Neural cell (in vitro differentiated cells): Measurements from ENCODE around the gene XIRP1. TPM values are rescaled to one million over a fixed set of nuclear protein-coding genes. Genes with fewer than 3 reads are reported as not detected.
A peak's percentile ranks its signal among the peaks of the same experiment; 100 is the strongest.

Experiments
- H2AFZ ChIP-seq: fragments of 200-600, 300-800 bp; sonication (generic), shearing (Covaris generic); 2 replicates; pipeline ENCODE4 v1.6.0; 2014; ENCODE audit warnings: low read depth, mild to moderate bottlenecking, antibody characterized with exemption, low read length, moderate library complexity
- H3F3A ChIP-seq: fragments of 200-600 bp; shearing (Covaris generic); 2 replicates; pipeline ENCODE4 v1.6.1; 2016; ENCODE audit warnings: mild to moderate bottlenecking, moderate library complexity, mixed read lengths, antibody characterized with exemption, low read length; ENCODE audit not compliant: insufficient read depth, poor library complexity, severe bottlenecking
- H3K27ac ChIP-seq: fragments of 200-600, 300-800 bp; sonication (generic), shearing (Covaris generic); 2 replicates; pipeline ENCODE4 v1.5.1; 2014; ENCODE audit warnings: mild to moderate bottlenecking, low read length, moderate library complexity
- H3K27me3 ChIP-seq: fragments of 300-800, 200-600 bp; sonication (generic), shearing (Covaris generic); 2 replicates; pipeline ENCODE4 v1.6.0; 2014; ENCODE audit warnings: mild to moderate bottlenecking, low read depth, low read length, moderate library complexity; ENCODE audit not compliant: insufficient read depth
- H3K36me3 ChIP-seq: fragments of 300-800, 200-600 bp; sonication (generic), shearing (Covaris generic); 2 replicates; pipeline ENCODE4 v1.5.1; 2014; ENCODE audit warnings: mild to moderate bottlenecking, antibody characterized with exemption, low read length, moderate library complexity; ENCODE audit not compliant: insufficient read depth
- H3K4me2 ChIP-seq: fragments of 300-800, 200-600 bp; sonication (generic), shearing (Covaris generic); 2 replicates; pipeline ENCODE4 v1.6.0; 2014; ENCODE audit warnings: mild to moderate bottlenecking, low read length
- H3K4me3 ChIP-seq: fragments of 300-800, 200-600 bp; sonication (generic), shearing (Covaris generic); 2 replicates; pipeline ENCODE4 v1.5.1; 2014; ENCODE audit warnings: mild to moderate bottlenecking, low read length, moderate library complexity
- H3K79me2 ChIP-seq: fragments of 200-600 bp; shearing (Covaris generic); replicated peaks from 2 replicates; pipeline ENCODE4 v1.6.0; 2014; ENCODE audit warnings: mild to moderate bottlenecking, low read length, moderate library complexity; ENCODE audit not compliant: insufficient read depth
- H3K9ac ChIP-seq: fragments of 300-800, 200-600 bp; sonication (generic), shearing (Covaris generic); 2 replicates; pipeline ENCODE4 v1.6.1; 2016; ENCODE audit warnings: mild to moderate bottlenecking, low read length, mixed read lengths
- H3K9me2 ChIP-seq: fragments of 200-600 bp; shearing (Covaris generic); 2 replicates; pipeline ENCODE4 v1.6.1; 2016; ENCODE audit warnings: mild to moderate bottlenecking, low read length, mixed read lengths; ENCODE audit not compliant: insufficient read depth
- H3K9me3 ChIP-seq: fragments of 200-600, 300-800 bp; sonication (generic), shearing (Covaris generic); 2 replicates; pipeline ENCODE4 v1.6.1; 2016; ENCODE audit warnings: mild to moderate bottlenecking, mixed run types, low read length, moderate library complexity, mixed read lengths
- H4K20me1 ChIP-seq: fragments of 200-600 bp; shearing (Covaris generic); 2 replicates; pipeline ENCODE4 v1.6.1; 2016; ENCODE audit warnings: mild to moderate bottlenecking, mixed run types; ENCODE audit not compliant: insufficient read depth
- EP300 ChIP-seq: fragments of 450-650 bp; conservative IDR thresholded peaks from 2 replicates; pipeline ENCODE4 v1.6.1; 2014; ENCODE audit warnings: antibody characterized with exemption, mild to moderate bottlenecking, moderate library complexity; ENCODE audit not compliant: poor library complexity, severe bottlenecking
- EZH2 ChIP-seq: fragments of 200-600, 300-800 bp; shearing (Covaris generic), sonication (generic); IDR thresholded peaks from 2 replicates; pipeline ENCODE4 v1.6.1; 2014; ENCODE audit warnings: antibody characterized with exemption, low read length, borderline replicate concordance, mild to moderate bottlenecking; ENCODE audit not compliant: insufficient read depth, poor library complexity, severe bottlenecking
- MXI1 ChIP-seq: fragments of 450-650 bp; conservative IDR thresholded peaks from 2 replicates; pipeline ENCODE4 v1.6.1; 2014; ENCODE audit warnings: antibody characterized with exemption, mild to moderate bottlenecking; ENCODE audit not compliant: poor library complexity, severe bottlenecking
- POLR2AphosphoS5 ChIP-seq: IDR thresholded peaks from 2 replicates; pipeline ENCODE4 v1.6.1; 2012
- RAD21 ChIP-seq: fragments of 450-650 bp; conservative IDR thresholded peaks from 2 replicates; pipeline ENCODE4 v1.6.1; 2014; ENCODE audit warnings: antibody characterized with exemption, mild to moderate bottlenecking, moderate library complexity
- SMC3 ChIP-seq: fragments of 450-650 bp; conservative IDR thresholded peaks from 2 replicates; pipeline ENCODE4 v1.6.1; 2014; ENCODE audit warnings: antibody characterized with exemption, mild to moderate bottlenecking, moderate library complexity; ENCODE audit not compliant: poor library complexity
- TAF1 ChIP-seq: IDR thresholded peaks from 2 replicates; pipeline ENCODE4 v1.6.1; 2012; ENCODE audit warnings: low read depth
- polyA plus RNA-seq: library from polyadenylated mRNA; depleted of rRNA; stranded (reverse); fragments of >200 nt; gene quantifications from 2 replicates; pipeline ENCODE4 v1.2.3, GENCODE V29; 2014
- TF ChIP-seq, protein P1 (sequence below): IDR thresholded peaks from 2 replicates; pipeline ENCODE4 v1.6.1; 2012; ENCODE audit warnings: borderline replicate concordance
- TF ChIP-seq, protein P2 (sequence below): fragments of 450-650 bp; IDR thresholded peaks from 2 replicates; pipeline ENCODE4 v1.5.1; 2014; ENCODE audit warnings: antibody characterized with exemption, mild to moderate bottlenecking, moderate library complexity; ENCODE audit not compliant: poor library complexity, severe bottlenecking

XIRP1 gene
- polyA plus RNA-seq, 1 donor from 2014 or later = not detected

DNA sequence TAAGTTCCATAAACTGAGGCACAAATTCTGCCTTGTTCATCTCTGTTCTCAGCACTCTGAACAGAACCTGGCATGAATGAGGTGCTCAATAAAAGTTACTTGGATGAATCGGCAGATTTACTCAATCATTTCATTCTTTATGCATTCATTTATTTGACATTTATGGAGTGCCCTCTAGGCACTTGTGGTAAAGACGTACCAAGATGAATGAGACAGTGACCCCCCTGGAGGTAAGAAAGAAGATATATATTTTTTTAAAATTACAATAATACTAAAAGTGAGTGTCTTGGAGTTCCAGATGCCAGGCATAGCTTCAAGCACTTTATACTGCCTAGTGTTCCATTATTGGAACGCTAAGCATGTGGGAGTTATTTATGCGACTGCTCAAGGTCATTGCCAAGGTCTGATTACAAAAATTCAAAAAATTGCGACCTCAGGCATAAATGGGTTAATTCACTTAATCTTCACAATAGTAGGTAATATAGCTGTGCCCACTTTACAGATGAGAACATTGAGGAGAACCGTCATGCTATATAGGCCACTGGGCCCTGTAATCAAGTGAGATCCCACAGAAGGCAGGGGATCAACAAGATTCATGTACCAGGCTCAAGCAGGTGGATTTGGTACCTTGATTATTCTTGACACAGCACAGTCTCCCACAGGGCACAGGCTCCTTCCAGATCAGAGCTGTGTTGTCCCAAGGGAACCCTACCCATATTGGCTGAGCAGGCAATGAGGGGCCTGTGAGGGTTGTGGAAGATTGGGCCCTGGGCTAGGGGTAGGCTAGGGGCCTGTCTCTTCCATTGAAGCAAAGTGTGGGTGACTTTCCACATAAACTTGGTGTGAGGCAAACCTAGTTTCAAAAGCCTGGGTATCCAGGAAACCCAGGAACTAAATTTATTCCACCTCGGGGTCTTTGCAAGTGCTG, 10.7 kb downstream of the XIRP1 start:
- no peaks in the 10 kb centered on the region for H3F3A ChIP-seq
- peaks cover 3% of the 10 kb centered on the region for H3K27me3 ChIP-seq
- peak overlapping the region; percentile 64 for H3K4me3 ChIP-seq
- H3K27ac ChIP-seq = no peak overlapping the region
- H4K20me1 ChIP-seq = no peaks in the 10 kb centered on the region
- H3K9me3 ChIP-seq = no peaks in the 10 kb centered on the region
- no peaks in the 10 kb centered on the region for H3K36me3 ChIP-seq
- peak overlapping the region; percentile 11 for H3K9ac ChIP-seq
- H3K4me2 ChIP-seq = no peak overlapping the region
- H2AFZ ChIP-seq = no peak overlapping the region
- no peaks in the 10 kb centered on the region for H3K9me2 ChIP-seq
- TF ChIP-seq, protein P1, sequence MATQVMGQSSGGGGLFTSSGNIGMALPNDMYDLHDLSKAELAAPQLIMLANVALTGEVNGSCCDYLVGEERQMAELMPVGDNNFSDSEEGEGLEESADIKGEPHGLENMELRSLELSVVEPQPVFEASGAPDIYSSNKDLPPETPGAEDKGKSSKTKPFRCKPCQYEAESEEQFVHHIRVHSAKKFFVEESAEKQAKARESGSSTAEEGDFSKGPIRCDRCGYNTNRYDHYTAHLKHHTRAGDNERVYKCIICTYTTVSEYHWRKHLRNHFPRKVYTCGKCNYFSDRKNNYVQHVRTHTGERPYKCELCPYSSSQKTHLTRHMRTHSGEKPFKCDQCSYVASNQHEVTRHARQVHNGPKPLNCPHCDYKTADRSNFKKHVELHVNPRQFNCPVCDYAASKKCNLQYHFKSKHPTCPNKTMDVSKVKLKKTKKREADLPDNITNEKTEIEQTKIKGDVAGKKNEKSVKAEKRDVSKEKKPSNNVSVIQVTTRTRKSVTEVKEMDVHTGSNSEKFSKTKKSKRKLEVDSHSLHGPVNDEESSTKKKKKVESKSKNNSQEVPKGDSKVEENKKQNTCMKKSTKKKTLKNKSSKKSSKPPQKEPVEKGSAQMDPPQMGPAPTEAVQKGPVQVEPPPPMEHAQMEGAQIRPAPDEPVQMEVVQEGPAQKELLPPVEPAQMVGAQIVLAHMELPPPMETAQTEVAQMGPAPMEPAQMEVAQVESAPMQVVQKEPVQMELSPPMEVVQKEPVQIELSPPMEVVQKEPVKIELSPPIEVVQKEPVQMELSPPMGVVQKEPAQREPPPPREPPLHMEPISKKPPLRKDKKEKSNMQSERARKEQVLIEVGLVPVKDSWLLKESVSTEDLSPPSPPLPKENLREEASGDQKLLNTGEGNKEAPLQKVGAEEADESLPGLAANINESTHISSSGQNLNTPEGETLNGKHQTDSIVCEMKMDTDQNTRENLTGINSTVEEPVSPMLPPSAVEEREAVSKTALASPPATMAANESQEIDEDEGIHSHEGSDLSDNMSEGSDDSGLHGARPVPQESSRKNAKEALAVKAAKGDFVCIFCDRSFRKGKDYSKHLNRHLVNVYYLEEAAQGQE = no peak
- no peak for TF ChIP-seq RAD21
- no peak for TF ChIP-seq SMC3
- TF ChIP-seq, protein P2, sequence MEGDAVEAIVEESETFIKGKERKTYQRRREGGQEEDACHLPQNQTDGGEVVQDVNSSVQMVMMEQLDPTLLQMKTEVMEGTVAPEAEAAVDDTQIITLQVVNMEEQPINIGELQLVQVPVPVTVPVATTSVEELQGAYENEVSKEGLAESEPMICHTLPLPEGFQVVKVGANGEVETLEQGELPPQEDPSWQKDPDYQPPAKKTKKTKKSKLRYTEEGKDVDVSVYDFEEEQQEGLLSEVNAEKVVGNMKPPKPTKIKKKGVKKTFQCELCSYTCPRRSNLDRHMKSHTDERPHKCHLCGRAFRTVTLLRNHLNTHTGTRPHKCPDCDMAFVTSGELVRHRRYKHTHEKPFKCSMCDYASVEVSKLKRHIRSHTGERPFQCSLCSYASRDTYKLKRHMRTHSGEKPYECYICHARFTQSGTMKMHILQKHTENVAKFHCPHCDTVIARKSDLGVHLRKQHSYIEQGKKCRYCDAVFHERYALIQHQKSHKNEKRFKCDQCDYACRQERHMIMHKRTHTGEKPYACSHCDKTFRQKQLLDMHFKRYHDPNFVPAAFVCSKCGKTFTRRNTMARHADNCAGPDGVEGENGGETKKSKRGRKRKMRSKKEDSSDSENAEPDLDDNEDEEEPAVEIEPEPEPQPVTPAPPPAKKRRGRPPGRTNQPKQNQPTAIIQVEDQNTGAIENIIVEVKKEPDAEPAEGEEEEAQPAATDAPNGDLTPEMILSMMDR = no peak
- TF ChIP-seq EP300 = no peak
- no peak for TF ChIP-seq MXI1
- no peak for TF ChIP-seq TAF1
- no peak for TF ChIP-seq EZH2
- no peak for TF ChIP-seq POLR2AphosphoS5
- H3K79me2 ChIP-seq = no peaks in the 10 kb centered on the region

DNA sequence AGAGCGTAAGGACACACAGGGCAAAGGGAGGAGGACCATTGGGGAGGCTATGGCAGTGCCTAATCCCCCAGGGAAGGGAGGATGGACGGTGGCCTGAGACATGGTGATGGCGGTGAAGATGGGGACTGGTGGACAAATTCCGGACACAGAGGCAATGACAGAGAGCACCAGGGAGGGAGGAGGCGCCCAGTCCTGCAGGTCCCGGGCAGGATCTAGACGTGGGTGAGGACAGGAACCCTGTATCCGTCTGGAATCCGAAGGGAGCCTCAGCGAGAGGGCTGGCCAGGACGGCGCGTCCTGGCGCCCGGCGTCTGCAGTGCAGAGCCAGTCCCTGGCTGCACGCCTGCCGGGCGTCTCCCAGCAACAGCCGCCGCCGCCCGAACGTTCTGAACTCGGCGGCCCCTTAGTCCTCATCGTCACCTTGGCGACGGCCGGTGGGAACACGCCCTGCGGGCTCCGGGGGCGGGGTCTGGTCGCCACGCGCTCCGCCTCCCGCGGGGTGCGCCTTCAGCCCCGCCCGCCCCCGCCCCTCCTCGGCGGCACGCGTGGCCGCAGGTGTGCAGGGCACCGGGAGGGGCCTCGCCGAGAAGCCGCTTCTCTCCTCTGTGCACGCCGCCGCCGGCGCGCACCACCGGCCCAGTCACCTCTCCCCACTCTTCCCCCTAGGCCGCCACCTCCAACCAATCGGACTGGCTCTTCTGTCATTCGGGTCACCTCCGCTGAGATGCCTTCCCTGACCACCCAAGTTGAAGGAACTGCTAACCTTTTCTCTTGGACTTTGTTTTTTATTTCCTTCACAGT, 11.6 kb downstream of the XIRP1 start:
- Histone ChIP-seq H3K9me2 (no peaks in the 10 kb centered on the region), H3K36me3 (no peaks in the 10 kb centered on the region), H3K79me2 (no peaks in the 10 kb centered on the region), H3F3A (no peaks in the 10 kb centered on the region), H3K4me3 (peak overlapping the region; percentile 64), H4K20me1 (no peaks in the 10 kb centered on the region), H3K9me3 (no peaks in the 10 kb centered on the region), H2AFZ (no peak overlapping the region), H3K27ac (no peak overlapping the region), H3K27me3 (peaks cover 3% of the 10 kb centered on the region), H3K9ac (peak overlapping the region; percentile 11), H3K4me2 (no peak overlapping the region)
- TF ChIP-seq SMC3 (peak; percentile 49), TAF1 (no peak), EP300 (no peak), POLR2AphosphoS5 (no peak), MXI1 (peak; percentile 78), RAD21 (no peak), EZH2 (no peak)
- TF ChIP-seq, protein P1 = no peak
- TF ChIP-seq, protein P2 = peak; percentile 36
